ENCODE measurements around the gene CIP2A. TPM values are rescaled to one million over a fixed set of nuclear protein-coding genes. Genes with fewer than 3 reads are reported as not detected.

CIP2A gene
- total and polyA plus RNA-seq, 2 experiments from 2014 or later, result 48.1 to 63.5 TPM

DNA sequence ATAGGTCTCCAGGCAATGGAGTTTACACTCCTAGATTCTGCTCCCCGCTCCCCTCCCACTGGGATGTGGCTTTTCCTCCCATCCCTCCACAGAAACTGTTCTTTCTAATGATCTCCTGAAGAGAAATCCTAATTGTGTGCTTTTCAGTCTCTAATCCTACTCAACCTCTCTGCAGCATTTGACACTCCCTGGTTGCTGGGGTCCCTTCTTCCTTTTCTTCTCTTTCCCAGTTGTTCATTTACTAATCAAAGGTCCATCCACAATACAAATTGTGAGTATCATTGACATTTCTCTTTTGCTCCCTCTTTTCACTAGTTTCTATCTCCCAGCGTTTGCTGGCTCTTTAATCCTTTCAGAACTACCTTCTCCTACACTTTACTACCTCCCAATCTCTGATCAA is 72.4 kb downstream of the CIP2A start:
- Mint-ChIP-seq H3K4me3 (no peak overlapping the region), H3K27me3 (ENCODE audit: insufficient read depth, low read depth, poor library complexity) (no peaks in the 10 kb centered on the region), H3K36me3 (ENCODE audit: low read depth) (no peaks in the 10 kb centered on the region), H3K9me3 (no peaks in the 10 kb centered on the region), H3K4me1 (peaks cover 5% of the 10 kb centered on the region; the same call in 2 of the 3 replicates), H3K27ac (no peak overlapping the region)
- Histone ChIP-seq H3K4me1 (ENCODE audit: insufficient read depth) (peaks cover 9% of the 10 kb centered on the region; the same call in 1 of the 2 replicates), H3K9me2 (ENCODE audit: insufficient read depth) (no peaks in the 10 kb centered on the region), H2AFZ (no peak overlapping the region; the same call in 1 of the 2 replicates), H3F3A (replicated peaks; ENCODE audit: low read depth) (no peaks in the 10 kb centered on the region), H3K36me3 (ENCODE audit: insufficient read depth) (no peaks in the 10 kb centered on the region), H3K4me2 (no peak overlapping the region), H3K79me2 (replicated peaks; ENCODE audit: insufficient read depth) (no peaks in the 10 kb centered on the region), H3K4me3 (no peak overlapping the region), H4K20me1 (replicated peaks; ENCODE audit: insufficient read depth) (no peaks in the 10 kb centered on the region), H3K27ac (ENCODE audit: low read depth) (no peak overlapping the region), H3K27me3 (ENCODE audit: insufficient read depth) (no peaks in the 10 kb centered on the region)
- TF ChIP-seq JUNB (IDR thresholded peaks at IDR 0.05; ENCODE audit: unreplicated experiment), result no peak
- TF ChIP-seq, protein P1, sequence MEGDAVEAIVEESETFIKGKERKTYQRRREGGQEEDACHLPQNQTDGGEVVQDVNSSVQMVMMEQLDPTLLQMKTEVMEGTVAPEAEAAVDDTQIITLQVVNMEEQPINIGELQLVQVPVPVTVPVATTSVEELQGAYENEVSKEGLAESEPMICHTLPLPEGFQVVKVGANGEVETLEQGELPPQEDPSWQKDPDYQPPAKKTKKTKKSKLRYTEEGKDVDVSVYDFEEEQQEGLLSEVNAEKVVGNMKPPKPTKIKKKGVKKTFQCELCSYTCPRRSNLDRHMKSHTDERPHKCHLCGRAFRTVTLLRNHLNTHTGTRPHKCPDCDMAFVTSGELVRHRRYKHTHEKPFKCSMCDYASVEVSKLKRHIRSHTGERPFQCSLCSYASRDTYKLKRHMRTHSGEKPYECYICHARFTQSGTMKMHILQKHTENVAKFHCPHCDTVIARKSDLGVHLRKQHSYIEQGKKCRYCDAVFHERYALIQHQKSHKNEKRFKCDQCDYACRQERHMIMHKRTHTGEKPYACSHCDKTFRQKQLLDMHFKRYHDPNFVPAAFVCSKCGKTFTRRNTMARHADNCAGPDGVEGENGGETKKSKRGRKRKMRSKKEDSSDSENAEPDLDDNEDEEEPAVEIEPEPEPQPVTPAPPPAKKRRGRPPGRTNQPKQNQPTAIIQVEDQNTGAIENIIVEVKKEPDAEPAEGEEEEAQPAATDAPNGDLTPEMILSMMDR (conservative IDR thresholded peaks at IDR 0.05; ENCODE audit: low read depth in 2 of 2), result no peak
- TF ChIP-seq, protein P2, sequence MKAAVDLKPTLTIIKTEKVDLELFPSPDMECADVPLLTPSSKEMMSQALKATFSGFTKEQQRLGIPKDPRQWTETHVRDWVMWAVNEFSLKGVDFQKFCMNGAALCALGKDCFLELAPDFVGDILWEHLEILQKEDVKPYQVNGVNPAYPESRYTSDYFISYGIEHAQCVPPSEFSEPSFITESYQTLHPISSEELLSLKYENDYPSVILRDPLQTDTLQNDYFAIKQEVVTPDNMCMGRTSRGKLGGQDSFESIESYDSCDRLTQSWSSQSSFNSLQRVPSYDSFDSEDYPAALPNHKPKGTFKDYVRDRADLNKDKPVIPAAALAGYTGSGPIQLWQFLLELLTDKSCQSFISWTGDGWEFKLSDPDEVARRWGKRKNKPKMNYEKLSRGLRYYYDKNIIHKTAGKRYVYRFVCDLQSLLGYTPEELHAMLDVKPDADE (IDR thresholded peaks at IDR 0.05), result no peak
- TF ChIP-seq, protein P3, sequence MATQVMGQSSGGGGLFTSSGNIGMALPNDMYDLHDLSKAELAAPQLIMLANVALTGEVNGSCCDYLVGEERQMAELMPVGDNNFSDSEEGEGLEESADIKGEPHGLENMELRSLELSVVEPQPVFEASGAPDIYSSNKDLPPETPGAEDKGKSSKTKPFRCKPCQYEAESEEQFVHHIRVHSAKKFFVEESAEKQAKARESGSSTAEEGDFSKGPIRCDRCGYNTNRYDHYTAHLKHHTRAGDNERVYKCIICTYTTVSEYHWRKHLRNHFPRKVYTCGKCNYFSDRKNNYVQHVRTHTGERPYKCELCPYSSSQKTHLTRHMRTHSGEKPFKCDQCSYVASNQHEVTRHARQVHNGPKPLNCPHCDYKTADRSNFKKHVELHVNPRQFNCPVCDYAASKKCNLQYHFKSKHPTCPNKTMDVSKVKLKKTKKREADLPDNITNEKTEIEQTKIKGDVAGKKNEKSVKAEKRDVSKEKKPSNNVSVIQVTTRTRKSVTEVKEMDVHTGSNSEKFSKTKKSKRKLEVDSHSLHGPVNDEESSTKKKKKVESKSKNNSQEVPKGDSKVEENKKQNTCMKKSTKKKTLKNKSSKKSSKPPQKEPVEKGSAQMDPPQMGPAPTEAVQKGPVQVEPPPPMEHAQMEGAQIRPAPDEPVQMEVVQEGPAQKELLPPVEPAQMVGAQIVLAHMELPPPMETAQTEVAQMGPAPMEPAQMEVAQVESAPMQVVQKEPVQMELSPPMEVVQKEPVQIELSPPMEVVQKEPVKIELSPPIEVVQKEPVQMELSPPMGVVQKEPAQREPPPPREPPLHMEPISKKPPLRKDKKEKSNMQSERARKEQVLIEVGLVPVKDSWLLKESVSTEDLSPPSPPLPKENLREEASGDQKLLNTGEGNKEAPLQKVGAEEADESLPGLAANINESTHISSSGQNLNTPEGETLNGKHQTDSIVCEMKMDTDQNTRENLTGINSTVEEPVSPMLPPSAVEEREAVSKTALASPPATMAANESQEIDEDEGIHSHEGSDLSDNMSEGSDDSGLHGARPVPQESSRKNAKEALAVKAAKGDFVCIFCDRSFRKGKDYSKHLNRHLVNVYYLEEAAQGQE (IDR thresholded peaks at IDR 0.05; ENCODE audit: unreplicated experiment), result no peak
- TF ChIP-seq EZH2phosphoT487 (IDR thresholded peaks at IDR 0.05; ENCODE audit: unreplicated experiment), result no peak
- TF ChIP-seq EZH2 (IDR thresholded peaks at IDR 0.05; ENCODE audit: low read depth, unreplicated experiment), result no peak
- no peak for TF ChIP-seq POLR2AphosphoS5 (IDR thresholded peaks at IDR 0.05; ENCODE audit: low read depth)
- no peak for TF ChIP-seq ZNF331 (CRISPR knock-in tag; IDR thresholded peaks at IDR 0.05; ENCODE audit: low read depth)
- TF ChIP-seq STAT1 (IDR thresholded peaks at IDR 0.05; ENCODE audit: unreplicated experiment), result no peak
- ATAC-seq (no peak), DNase-seq (ENCODE audit: low spot score) (no peak)

DNA sequence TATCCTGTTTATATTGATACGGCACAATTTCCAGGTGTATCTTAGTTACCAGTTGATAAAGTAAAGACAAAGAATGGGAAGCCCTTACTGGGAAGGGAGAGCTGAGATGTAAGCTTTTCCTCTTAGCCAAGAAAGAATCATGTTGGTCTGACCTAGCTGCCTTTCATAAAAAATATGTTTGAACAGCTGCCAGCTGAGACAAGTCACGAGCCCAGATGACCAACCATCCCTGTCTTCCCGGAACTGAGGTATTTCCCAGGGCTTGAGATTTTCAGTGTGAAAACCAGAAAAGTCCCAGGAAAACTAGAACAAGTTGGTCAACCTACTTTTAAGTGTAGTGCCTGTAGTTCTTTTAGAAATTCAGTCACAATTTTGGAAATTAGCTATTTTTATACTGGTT is 75.3 kb downstream of the CIP2A start:
- 0 out of 3 replicates have a peak, but pooled peaks cover 2% of the 10 kb centered on the region for H3K4me1 Mint-ChIP-seq
- Histone ChIP-seq H3K27me3 (ENCODE audit: insufficient read depth) (no peaks in the 10 kb centered on the region), H3K4me3 (no peak overlapping the region), H3K27ac (ENCODE audit: low read depth) (no peak overlapping the region), H3K4me1 (ENCODE audit: insufficient read depth) (no peaks in the 10 kb centered on the region), H4K20me1 (replicated peaks; ENCODE audit: insufficient read depth) (no peaks in the 10 kb centered on the region), H3F3A (replicated peaks; ENCODE audit: low read depth) (no peaks in the 10 kb centered on the region), H2AFZ (no peak overlapping the region), H3K36me3 (ENCODE audit: insufficient read depth) (no peaks in the 10 kb centered on the region), H3K9me2 (ENCODE audit: insufficient read depth) (no peaks in the 10 kb centered on the region), H3K79me2 (replicated peaks; ENCODE audit: insufficient read depth) (no peaks in the 10 kb centered on the region), H3K4me2 (no peak overlapping the region)
- TF ChIP-seq CREB1 (CRISPR knock-in tag; IDR thresholded peaks at IDR 0.05; ENCODE audit: low read depth), result no peak
- TF ChIP-seq EZH2 (IDR thresholded peaks at IDR 0.05; ENCODE audit: low read depth, unreplicated experiment), result no peak
- TF ChIP-seq, protein P2 (IDR thresholded peaks at IDR 0.05), result no peak
- no peak for TF ChIP-seq POLR2AphosphoS5 (IDR thresholded peaks at IDR 0.05; ENCODE audit: low read depth)
- DNase-seq (ENCODE audit: low spot score) (no peak), ATAC-seq (no peak)
- no peaks in the 10 kb centered on the region for H3K27me3 Mint-ChIP-seq (ENCODE audit: insufficient read depth, low read depth, poor library complexity)
- H3K4me3 Mint-ChIP-seq, result no peak overlapping the region
- no peaks in the 10 kb centered on the region for H3K9me3 Mint-ChIP-seq
- no peaks in the 10 kb centered on the region for H3K36me3 Mint-ChIP-seq (ENCODE audit: low read depth)
- no peak overlapping the region for H3K27ac Mint-ChIP-seq

Data from GM23338 (cell line).